ENCODE measurements around the gene ARHGAP26. TPM values are rescaled to one million over a fixed set of nuclear protein-coding genes. Genes with fewer than 3 reads are reported as not detected.

The ARHGAP26 gene
- total RNA-seq, 1 donor from 2014 or later = 42.1 TPM

DNA sequence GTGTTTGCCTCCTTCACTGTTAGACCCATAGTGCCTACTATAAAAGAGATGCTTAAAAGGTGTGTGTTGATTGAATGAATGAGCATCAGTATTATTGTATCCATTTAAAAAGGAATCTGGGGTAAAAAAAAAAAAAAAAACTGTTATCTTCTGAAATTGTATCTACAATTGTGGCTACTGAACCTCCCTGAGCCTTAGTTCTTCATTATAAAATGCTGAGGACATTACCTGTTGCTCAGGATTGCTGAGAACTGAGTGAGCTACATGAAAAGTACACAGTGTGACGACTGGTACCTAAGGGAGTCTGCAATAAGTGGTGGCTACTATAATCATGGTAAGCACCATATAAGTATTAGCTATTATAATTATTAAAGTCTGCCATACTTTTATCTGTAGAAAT is 362.6 kb downstream of the ARHGAP26 start:
- DNase-seq (no peak), ATAC-seq (no peak)
- intact Hi-C loops (cut with DNase I) = no loop called here
- Histone ChIP-seq H3K4me1 (peaks cover 21% of the 10 kb centered on the region), H3K27ac (no peak overlapping the region), H3K4me3 (no peak overlapping the region), H3K9me3 (no peaks in the 10 kb centered on the region), H3K36me3 (peaks cover 8% of the 10 kb centered on the region), H3K27me3 (ENCODE audit: low read depth) (no peaks in the 10 kb centered on the region)
- TF ChIP-seq CTCF (IDR thresholded peaks at IDR 0.05) = no peak

DNA sequence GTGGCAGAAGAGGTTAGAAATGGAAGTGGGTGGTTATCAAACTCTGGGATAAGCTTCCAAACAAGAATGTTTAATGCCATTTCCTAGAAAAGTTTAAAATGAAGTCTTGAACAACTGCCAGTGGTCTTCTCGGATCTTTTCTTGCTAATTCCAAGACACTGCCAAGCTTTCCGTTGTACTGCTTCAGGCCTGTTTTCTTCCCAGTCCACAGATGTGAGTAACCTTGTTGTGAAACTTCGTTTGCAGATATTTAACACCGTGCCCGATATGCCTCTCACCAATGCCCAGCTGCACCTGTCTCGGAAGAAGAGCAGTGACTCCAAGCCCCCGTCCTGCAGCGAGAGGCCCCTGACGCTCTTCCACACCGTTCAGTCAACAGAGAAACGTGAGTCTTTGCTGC is 363.5 kb downstream of the ARHGAP26 start:
- Histone ChIP-seq H3K4me1 (peaks cover 11% of the 10 kb centered on the region), H3K27ac (no peak overlapping the region), H3K27me3 (ENCODE audit: low read depth) (no peaks in the 10 kb centered on the region), H3K36me3 (peaks cover 8% of the 10 kb centered on the region), H3K9me3 (no peaks in the 10 kb centered on the region), H3K4me3 (no peak overlapping the region)
- DNase-seq (no peak), ATAC-seq (no peak)
- intact Hi-C loops (cut with DNase I) = no loop called here
- TF ChIP-seq CTCF (IDR thresholded peaks at IDR 0.05) = no peak

DNA sequence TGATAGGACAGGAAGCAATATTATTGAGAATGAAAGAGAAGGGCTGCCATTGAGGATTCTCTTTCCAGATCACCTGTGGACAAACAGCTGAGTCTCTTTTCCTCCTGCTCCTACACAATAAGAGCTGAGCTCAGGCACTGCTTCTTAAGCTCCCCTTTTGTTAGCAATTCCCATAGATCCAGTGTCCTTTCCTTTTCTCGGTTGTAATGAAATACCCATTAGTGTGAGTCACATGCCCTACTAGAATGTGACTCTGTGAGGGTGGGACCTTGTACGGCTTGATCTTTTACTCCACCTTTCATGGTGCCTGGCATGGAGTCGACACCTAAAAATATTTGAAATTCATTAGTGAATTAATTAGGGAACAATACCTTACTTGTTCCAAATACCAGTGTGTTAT is 364.1 kb downstream of the ARHGAP26 start:
- no peaks in the 10 kb centered on the region for H3K9me3 ChIP-seq

DNA sequence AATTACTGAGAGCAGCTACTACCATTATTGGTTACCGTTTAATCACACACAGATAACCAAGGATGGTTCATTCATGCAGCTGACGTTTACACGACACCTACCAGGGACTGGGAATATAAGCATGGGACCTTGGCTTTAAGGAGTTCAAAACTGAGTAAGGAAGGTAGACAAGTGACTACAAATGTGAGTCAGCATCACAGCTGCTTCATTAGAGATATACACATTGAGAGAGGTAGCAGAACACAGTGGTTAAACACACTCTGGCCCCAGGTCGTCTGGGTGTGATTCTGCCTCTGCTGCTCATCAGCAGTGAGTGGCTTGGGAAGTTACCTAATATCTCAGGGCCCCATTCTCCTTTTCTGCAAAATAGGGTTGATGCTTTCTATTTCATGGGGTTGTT is 364.7 kb downstream of the ARHGAP26 start:
- TF ChIP-seq CTCF (IDR thresholded peaks at IDR 0.05) = no peak
- Histone ChIP-seq H3K36me3 (peaks cover 8% of the 10 kb centered on the region), H3K9me3 (no peaks in the 10 kb centered on the region), H3K4me3 (no peak overlapping the region), H3K27me3 (ENCODE audit: low read depth) (no peaks in the 10 kb centered on the region), H3K27ac (no peak overlapping the region), H3K4me1 (peaks cover 10% of the 10 kb centered on the region)
- ATAC-seq = no peak
- intact Hi-C loops (cut with DNase I) = no loop called here
- DNase-seq = no peak

More for the DNA sequence above, 364.1 kb downstream of the ARHGAP26 start:
- H3K4me1 ChIP-seq = peaks cover 10% of the 10 kb centered on the region
- H3K36me3 ChIP-seq = peaks cover 8% of the 10 kb centered on the region
- DNase-seq = no peak
- H3K27me3 ChIP-seq (ENCODE audit: low read depth) = no peaks in the 10 kb centered on the region
- intact Hi-C loops (cut with DNase I) = no loop called here
- no peak overlapping the region for H3K4me3 ChIP-seq
- ATAC-seq = no peak
- TF ChIP-seq CTCF (IDR thresholded peaks at IDR 0.05) = no peak
- no peak overlapping the region for H3K27ac ChIP-seq

DNA sequence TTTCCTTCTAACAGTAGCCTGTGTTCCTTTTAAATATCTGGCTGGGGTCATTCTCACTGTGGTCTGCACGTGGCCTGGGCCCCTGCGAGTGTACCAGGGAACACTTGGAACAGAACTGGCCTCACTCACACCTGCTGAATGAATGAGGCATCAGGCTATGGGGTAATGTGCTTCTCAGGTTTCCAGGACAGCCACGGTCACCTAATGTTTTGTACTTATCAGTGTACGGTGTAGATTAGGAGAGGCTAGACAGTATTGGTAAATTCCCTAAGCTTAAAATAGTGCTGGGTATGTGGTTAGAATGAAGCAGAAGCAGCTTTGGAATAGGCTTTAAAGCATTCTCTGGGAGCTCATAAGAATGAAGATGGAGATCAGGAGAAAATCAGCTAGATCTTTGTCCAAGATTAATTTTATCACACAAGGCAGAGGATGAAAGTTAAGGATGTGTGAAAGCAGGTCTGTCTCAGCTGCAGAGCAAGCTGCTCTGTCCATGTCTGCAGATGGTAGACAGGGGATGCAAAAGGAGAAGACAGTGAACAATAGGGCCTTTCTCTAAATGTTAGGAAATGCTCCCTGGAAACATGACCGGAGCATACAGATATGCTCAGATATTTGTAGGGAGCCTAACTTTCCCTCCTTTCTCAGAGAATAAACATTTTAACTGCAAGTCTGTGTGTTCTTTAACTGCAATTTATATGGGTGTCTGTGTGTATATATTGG is 365.8 kb downstream of the ARHGAP26 start:
- no peak overlapping the region for H3K4me3 ChIP-seq
- intact Hi-C loops (cut with DNase I) = no loop called here
- no peak overlapping the region for H3K27ac ChIP-seq
- DNase-seq = no peak
- TF ChIP-seq CTCF (IDR thresholded peaks at IDR 0.05) = no peak
- H3K9me3 ChIP-seq = no peaks in the 10 kb centered on the region
- peaks cover 8% of the 10 kb centered on the region for H3K36me3 ChIP-seq
- no peaks in the 10 kb centered on the region for H3K27me3 ChIP-seq (ENCODE audit: low read depth)
- no peak for ATAC-seq
- peaks cover 4% of the 10 kb centered on the region for H3K4me1 ChIP-seq
